ENCODE results near the gene ARID3C.

The ARID3C gene

GRCh38 chr9:34591917-34592866, 36.7 kb downstream of the ARID3C start:
- no peak for DNase-seq

GRCh38 chr9:34591248-34591916, 37.5 kb downstream of the ARID3C start:
- DNase-seq = no peak

GRCh38 chr9:34590381-34591247, 38.3 kb downstream of the ARID3C start:
- DNase-seq = no peak

GRCh38 chr9:34589636-34590380, 39.1 kb downstream of the ARID3C start, which contains the start of gene CNTFR:
CNTFR (minus strand) TSS chr9:34589724; CDS start chr9:34568981, 20,743 bp downstream.
- no peak for DNase-seq

GRCh38 chr9:34588671-34589635, 39.9 kb downstream of the ARID3C start:
- DNase-seq = no peak

GRCh38 chr9:34587271-34587670, 41.6 kb downstream of the ARID3C start:
- DNase-seq = no peak

GRCh38 chr9:34585946-34586669, 42.8 kb downstream of the ARID3C start:
- no peak for DNase-seq

GRCh38 chr9:34584970-34585369, 43.9 kb downstream of the ARID3C start:
- no peak for DNase-seq

- DNase-seq = no peak
Measured at GRCh38 chr9:34582787-34583186, 46.1 kb downstream of the ARID3C start.

GRCh38 chr9:34581318-34581717, 47.5 kb downstream of the ARID3C start:
- DNase-seq = no peak

- DNase-seq = no peak
Measured at GRCh38 chr9:34580358-34580757, 48.5 kb downstream of the ARID3C start.

- no peak for DNase-seq
Measured at GRCh38 chr9:34579808-34580163, 49.1 kb downstream of the ARID3C start.

GRCh38 chr9:34579104-34579807, 49.6 kb downstream of the ARID3C start:
- no peak for DNase-seq

- DNase-seq = no peak
Measured at GRCh38 chr9:34578241-34579103, 50.4 kb downstream of the ARID3C start.

- no peak for DNase-seq
Measured at GRCh38 chr9:34577400-34578240, 51.2 kb downstream of the ARID3C start.

GRCh38 chr9:34576597-34577399, 52.1 kb downstream of the ARID3C start:
- no peak for DNase-seq

Data from SHP77 treated with DMSO at 0.1 percent for 48 hours (cell line).